Immature natural killer cell (primary cell): ENCODE measurements around the gene ENTHD1. TPM values are rescaled to one million over a fixed set of nuclear protein-coding genes. Genes with fewer than 3 reads are reported as not detected.

ENCODE experiments used
- DNase-seq, 3 donors: peaks; one replicate each; pipeline ENCODE4 v3.0.0; 2022; ENCODE audit warnings: mixed read lengths in 1 of 3
- H3K27ac Mint-ChIP-seq, 6 donors: one replicate each; pipeline ENCODE4 v1.8.0; 2020; ENCODE audit warnings: mixed read lengths in 6 of 6, mild to moderate bottlenecking in 5 of 6, inconsistent platforms in 4 of 6, moderate library complexity in 3 of 6
- H3K27me3 Mint-ChIP-seq, 3 donors: one replicate each; pipeline ENCODE4 v1.8.0; 2020 to 2021; ENCODE audit warnings: low read depth in 3 of 3, mild to moderate bottlenecking in 3 of 3, mixed read lengths in 3 of 3, moderate library complexity in 3 of 3, inconsistent platforms in 1 of 3
- H3K36me3 Mint-ChIP-seq, 3 donors: one replicate each; pipeline ENCODE4 v1.8.0; 2020; ENCODE audit warnings: mixed read lengths in 3 of 3, inconsistent platforms in 2 of 3, mild to moderate bottlenecking in 2 of 3
- H3K4me1 Mint-ChIP-seq, 2 donors: one replicate each; pipeline ENCODE4 v1.8.0; 2020; ENCODE audit warnings: inconsistent platforms in 2 of 2, mild to moderate bottlenecking in 2 of 2, mixed read lengths in 2 of 2, moderate library complexity in 1 of 2
- H3K4me3 Mint-ChIP-seq, 5 donors: one replicate each; pipeline ENCODE4 v1.8.0; 2020; ENCODE audit warnings: mild to moderate bottlenecking in 5 of 5, mixed read lengths in 5 of 5, inconsistent platforms in 3 of 5, moderate library complexity in 3 of 5
- H3K9me3 Mint-ChIP-seq, 6 donors: one replicate each; pipeline ENCODE4 v1.8.0; 2020; ENCODE audit warnings: mild to moderate bottlenecking in 6 of 6, mixed read lengths in 6 of 6, inconsistent platforms in 4 of 6, moderate library complexity in 3 of 6
- polyA plus RNA-seq, 3 donors: library from polyadenylated mRNA; unstranded; fragments of 300-500 nt; fragmentation: Illumina TruSeq; gene quantifications; one replicate each; pipeline ENCODE4 v1.2.3, GENCODE V29; 2021

Gene ENTHD1
- polyA plus RNA-seq, 3 donors from 2014 or later: not detected

- Mint-ChIP-seq H3K27me3 (peaks cover 0 to 3% (median 0%) of the 10 kb centered on the region in 3 donors), H3K4me1 (peaks cover 56% of the 10 kb centered on the region in 2 donors), H3K36me3 (peaks cover 0 to under 1% (median 0%) of the 10 kb centered on the region in 3 donors), H3K9me3 (no peaks in the 10 kb centered on the region), H3K27ac (peak overlapping the region; percentile 37 to 89 (median 62)), H3K4me3 (peak overlapping the region; percentile 5 to 71 (median 34))
- peak; percentile 27 to 52 (median 42) for DNase-seq
Observed at GRCh38 chr22:39932918-39933649, 39.5 kb upstream of the ENTHD1 start.

GRCh38 chr22:39932166-39932565, 38.6 kb upstream of the ENTHD1 start:
- H3K9me3 Mint-ChIP-seq: no peaks in the 10 kb centered on the region
- peak overlapping the region in 3 of 5 donors; percentile 31 to 47 (median 42) for H3K4me3 Mint-ChIP-seq
- H3K4me1 Mint-ChIP-seq: peaks cover 47% of the 10 kb centered on the region in 2 donors
- peaks cover 0 to 3% (median 0%) of the 10 kb centered on the region in 3 donors for H3K27me3 Mint-ChIP-seq
- DNase-seq: no peak
- H3K27ac Mint-ChIP-seq: peak overlapping the region in 5 of 6 donors; percentile 23 to 66 (median 39)
- H3K36me3 Mint-ChIP-seq: peaks cover 0 to 6% (median 4%) of the 10 kb centered on the region in 3 donors

GRCh38 chr22:39931251-39931650, 37.7 kb upstream of the ENTHD1 start:
- Mint-ChIP-seq H3K4me3 (no peak overlapping the region), H3K27ac (no peak overlapping the region), H3K4me1 (peaks cover 37 to 42% of the 10 kb centered on the region in 2 donors), H3K36me3 (peaks cover 0 to 6% (median 4%) of the 10 kb centered on the region in 3 donors), H3K9me3 (no peaks in the 10 kb centered on the region), H3K27me3 (peaks cover 0 to 3% (median 0%) of the 10 kb centered on the region in 3 donors)
- DNase-seq: no peak

GRCh38 chr22:39928536-39929520, 35.3 kb upstream of the ENTHD1 start:
- peaks cover 0 to 3% (median 0%) of the 10 kb centered on the region in 3 donors for H3K27me3 Mint-ChIP-seq
- H3K9me3 Mint-ChIP-seq: no peaks in the 10 kb centered on the region
- H3K4me1 Mint-ChIP-seq: peaks cover 18 to 38% of the 10 kb centered on the region in 2 donors
- H3K27ac Mint-ChIP-seq: peak overlapping the region in 1 of 6 donors; percentile 26
- peak overlapping the region in 1 of 5 donors; percentile 24 for H3K4me3 Mint-ChIP-seq
- peaks cover 6 to 12% (median 7%) of the 10 kb centered on the region in 3 donors for H3K36me3 Mint-ChIP-seq
- no peak for DNase-seq

- peaks cover 6 to 12% (median 7%) of the 10 kb centered on the region in 3 donors for H3K36me3 Mint-ChIP-seq
- H3K9me3 Mint-ChIP-seq: no peaks in the 10 kb centered on the region
- peaks cover 18 to 37% of the 10 kb centered on the region in 2 donors for H3K4me1 Mint-ChIP-seq
- no peaks in the 10 kb centered on the region for H3K27me3 Mint-ChIP-seq
- peak overlapping the region in 2 of 6 donors; percentile 24 to 35 for H3K27ac Mint-ChIP-seq
- H3K4me3 Mint-ChIP-seq: peak overlapping the region in 3 of 5 donors; percentile 20 to 49 (median 24)
- no peak for DNase-seq
Observed at GRCh38 chr22:39927544-39927943, 34.0 kb upstream of the ENTHD1 start.

GRCh38 chr22:39926753-39927152, 33.2 kb upstream of the ENTHD1 start:
- Mint-ChIP-seq H3K4me3 (peak overlapping the region; percentile 15 to 67 (median 52)), H3K4me1 (peaks cover 25 to 44% of the 10 kb centered on the region in 2 donors), H3K36me3 (peaks cover 6 to 19% (median 11%) of the 10 kb centered on the region in 3 donors), H3K9me3 (no peaks in the 10 kb centered on the region), H3K27ac (peak overlapping the region in 3 of 6 donors; percentile 45 to 51 (median 49)), H3K27me3 (no peaks in the 10 kb centered on the region)
- no peak for DNase-seq

- Mint-ChIP-seq H3K9me3 (no peaks in the 10 kb centered on the region), H3K36me3 (peaks cover 6 to 19% (median 11%) of the 10 kb centered on the region in 3 donors), H3K4me1 (peaks cover 32 to 50% of the 10 kb centered on the region in 2 donors), H3K4me3 (peak overlapping the region; percentile 15 to 67 (median 52)), H3K27ac (peak overlapping the region; percentile 34 to 74 (median 54)), H3K27me3 (no peaks in the 10 kb centered on the region)
- DNase-seq: no peak
Observed at GRCh38 chr22:39925909-39926679, 32.5 kb upstream of the ENTHD1 start.

- peaks cover 6 to 19% (median 11%) of the 10 kb centered on the region in 3 donors for H3K36me3 Mint-ChIP-seq
- H3K27ac Mint-ChIP-seq: peak overlapping the region in 4 of 6 donors; percentile 13 to 56 (median 49)
- H3K4me1 Mint-ChIP-seq: peaks cover 40 to 58% of the 10 kb centered on the region in 2 donors
- DNase-seq: no peak
- H3K9me3 Mint-ChIP-seq: no peaks in the 10 kb centered on the region
- peaks cover 0 to 3% (median 0%) of the 10 kb centered on the region in 3 donors for H3K27me3 Mint-ChIP-seq
- peak overlapping the region in 3 of 5 donors; percentile 37 to 67 (median 41) for H3K4me3 Mint-ChIP-seq
Observed at GRCh38 chr22:39925273-39925672, 31.7 kb upstream of the ENTHD1 start.

- peaks cover 0 to 3% (median 0%) of the 10 kb centered on the region in 3 donors for H3K27me3 Mint-ChIP-seq
- no peak overlapping the region for H3K4me3 Mint-ChIP-seq
- H3K9me3 Mint-ChIP-seq: no peaks in the 10 kb centered on the region
- peaks cover 6 to 19% (median 11%) of the 10 kb centered on the region in 3 donors for H3K36me3 Mint-ChIP-seq
- no peak for DNase-seq
- peaks cover 50 to 68% of the 10 kb centered on the region in 2 donors for H3K4me1 Mint-ChIP-seq
- H3K27ac Mint-ChIP-seq: peak overlapping the region in 1 of 6 donors; percentile 67
Observed at GRCh38 chr22:39924286-39924685, 30.7 kb upstream of the ENTHD1 start.

GRCh38 chr22:39923696-39924095, 30.1 kb upstream of the ENTHD1 start:
- Mint-ChIP-seq H3K36me3 (peaks cover 6 to 19% (median 11%) of the 10 kb centered on the region in 3 donors), H3K4me1 (peaks cover 56 to 72% of the 10 kb centered on the region in 2 donors), H3K27me3 (peaks cover 0 to 3% (median 0%) of the 10 kb centered on the region in 3 donors), H3K27ac (peak overlapping the region in 2 of 6 donors; percentile 40 to 67), H3K9me3 (no peaks in the 10 kb centered on the region), H3K4me3 (no peak overlapping the region)
- DNase-seq: no peak

GRCh38 chr22:39920134-39920743, 26.7 kb upstream of the ENTHD1 start:
- peak overlapping the region; percentile 77 to 85 (median 79) for H3K4me3 Mint-ChIP-seq
- DNase-seq: no peak
- peak overlapping the region; percentile 84 to 98 (median 96) for H3K27ac Mint-ChIP-seq
- peaks cover 90 to 91% of the 10 kb centered on the region in 2 donors for H3K4me1 Mint-ChIP-seq
- H3K9me3 Mint-ChIP-seq: no peaks in the 10 kb centered on the region
- H3K36me3 Mint-ChIP-seq: peaks cover 2 to 12% (median 9%) of the 10 kb centered on the region in 3 donors
- H3K27me3 Mint-ChIP-seq: peaks cover 0 to 3% (median 0%) of the 10 kb centered on the region in 3 donors

- DNase-seq: no peak
- Mint-ChIP-seq H3K27me3 (peaks cover 0 to 3% (median 1%) of the 10 kb centered on the region in 3 donors), H3K36me3 (peaks cover 4 to 14% (median 12%) of the 10 kb centered on the region in 3 donors), H3K4me3 (peak overlapping the region in 3 of 5 donors; percentile 19 to 75 (median 30)), H3K9me3 (no peaks in the 10 kb centered on the region), H3K27ac (peak overlapping the region; percentile 45 to 93 (median 56)), H3K4me1 (peaks cover 94 to 99% of the 10 kb centered on the region in 2 donors)
Observed at GRCh38 chr22:39917776-39918495, 24.4 kb upstream of the ENTHD1 start.
